HG03521 (cell line): ENCODE data around the gene HPS4.

Source experiments
- ATAC-seq: cut with Tn5 transposase; IDR thresholded peaks from one replicate; pipeline ENCODE4 v1.9.1; 2021; ENCODE audit warnings: mild to moderate bottlenecking, moderate library complexity; ENCODE audit not compliant: unreplicated experiment

Gene HPS4

GRCh38 chr22:26470807-26471206 lies 12.8 kb downstream of the HPS4 start:
- no peak for ATAC-seq

GRCh38 chr22:26466196-26466595 lies 17.4 kb downstream of the HPS4 start:
- ATAC-seq = no peak

GRCh38 chr22:26464312-26464711 lies 19.3 kb downstream of the HPS4 start:
- no peak for ATAC-seq

- no peak for ATAC-seq
These were observed 19.9 kb downstream of the HPS4 start for GRCh38 chr22:26463688-26464087.

GRCh38 chr22:26463101-26463661 lies 20.4 kb downstream of the HPS4 start:
- no peak for ATAC-seq

GRCh38 chr22:26462641-26463040 lies 20.9 kb downstream of the HPS4 start:
- no peak for ATAC-seq

GRCh38 chr22:26462051-26462450 lies 21.5 kb downstream of the HPS4 start:
- ATAC-seq = no peak

- no peak for ATAC-seq
These were observed 22.3 kb downstream of the HPS4 start for GRCh38 chr22:26461188-26461810.

GRCh38 chr22:26460202-26460601 lies 23.4 kb downstream of the HPS4 start:
- no peak for ATAC-seq

- ATAC-seq = no peak
These were observed 25.8 kb downstream of the HPS4 start for GRCh38 chr22:26457661-26458272.

GRCh38 chr22:26453812-26454500 lies 29.6 kb downstream of the HPS4 start:
- no peak for ATAC-seq

- no peak for ATAC-seq
These were observed 30.4 kb downstream of the HPS4 start for GRCh38 chr22:26453216-26453615.

GRCh38 chr22:26452236-26453016 lies 31.2 kb downstream of the HPS4 start:
- ATAC-seq = no peak

- no peak for ATAC-seq
These were observed 33.0 kb downstream of the HPS4 start for GRCh38 chr22:26450453-26451185.

GRCh38 chr22:26448941-26449340 lies 34.6 kb downstream of the HPS4 start:
- no peak for ATAC-seq

- no peak for ATAC-seq
These were observed 35.2 kb downstream of the HPS4 start for GRCh38 chr22:26448334-26448733.

- no peak for ATAC-seq
These were observed 35.8 kb downstream of the HPS4 start for GRCh38 chr22:26447584-26448329.

- ATAC-seq = no peak
These were observed 36.6 kb downstream of the HPS4 start for GRCh38 chr22:26446808-26447515.

- ATAC-seq = no peak
These were observed 37.9 kb downstream of the HPS4 start for GRCh38 chr22:26445577-26446275.
